CD8-positive, alpha-beta memory T cell (primary cell): ENCODE data around the gene RGS14. TPM values are rescaled to one million over a fixed set of nuclear protein-coding genes. Genes with fewer than 3 reads are reported as not detected.

Source experiments
- CTCF ChIA-PET: fragments of 350-600 bp; sonication (Branson Sonifier 250); formaldehyde crosslinking; loops from one replicate; lab custom pipeline; 2021; ENCODE audit warnings: antibody characterized with exemption; lab: Charles Lee
- POLR2A ChIA-PET: fragments of 350-600 bp; sonication (Branson Sonifier 250); formaldehyde crosslinking; loops from one replicate; lab custom pipeline; 2021; ENCODE audit warnings: antibody characterized with exemption; lab: Charles Lee
- DNase-seq, 5 donors: peaks; one replicate each; pipeline versions ENCODE4 v3.0.0 to v3.0.0-alpha.2; 2020 to 2022; ENCODE audit warnings: mixed read lengths in 1 of 5
- H3K27ac ChIP-seq: one replicate; pipeline ENCODE4 v1.7.0; 2013; ENCODE audit warnings: low read depth, mild to moderate bottlenecking, low read length, moderate library complexity
- H3K27me3 ChIP-seq: 2 replicates; pipeline ENCODE4 v1.7.0; 2013; ENCODE audit warnings: low read length, mild to moderate bottlenecking; ENCODE audit not compliant: insufficient read depth, poor library complexity, severe bottlenecking
- H3K36me3 ChIP-seq: 2 replicates; pipeline ENCODE4 v1.7.0; 2013; ENCODE audit warnings: mild to moderate bottlenecking, low read length, moderate library complexity; ENCODE audit not compliant: insufficient read depth
- H3K4me1 ChIP-seq: 2 replicates; pipeline ENCODE4 v1.7.0; 2013; ENCODE audit warnings: mild to moderate bottlenecking, low read length, moderate library complexity; ENCODE audit not compliant: insufficient read depth
- H3K4me3 ChIP-seq: 2 replicates; pipeline ENCODE4 v1.7.0; 2013; ENCODE audit warnings: mild to moderate bottlenecking, low read length
- H3K9me3 ChIP-seq: 2 replicates; pipeline ENCODE4 v1.7.0; 2013; ENCODE audit warnings: mild to moderate bottlenecking, low read length
- H3K27ac Mint-ChIP-seq, 8 donors: one replicate each; pipeline ENCODE4 v1.8.0; 2020 to 2021; ENCODE audit warnings: mixed read lengths in 8 of 8, mild to moderate bottlenecking in 6 of 8, inconsistent platforms in 3 of 8, moderate library complexity in 3 of 8
- H3K27me3 Mint-ChIP-seq, 2 donors: one replicate each; pipeline ENCODE4 v1.8.0; 2020 to 2021; ENCODE audit warnings: mixed read lengths in 2 of 2, mild to moderate bottlenecking in 1 of 2, moderate library complexity in 1 of 2
- H3K36me3 Mint-ChIP-seq, 3 donors: one replicate each; pipeline ENCODE4 v1.8.0; 2020 to 2021; ENCODE audit warnings: mixed read lengths in 3 of 3, inconsistent platforms in 1 of 3, mild to moderate bottlenecking in 1 of 3
- H3K4me1 Mint-ChIP-seq, 3 donors: one replicate each; pipeline ENCODE4 v1.8.0; 2020 to 2021; ENCODE audit warnings: mixed read lengths in 3 of 3, inconsistent platforms in 1 of 3, mild to moderate bottlenecking in 1 of 3
- H3K4me3 Mint-ChIP-seq, 7 donors: one replicate each; pipeline ENCODE4 v1.8.0; 2020 to 2021; ENCODE audit warnings: mixed read lengths in 7 of 7, mild to moderate bottlenecking in 6 of 7, moderate library complexity in 4 of 7, inconsistent platforms in 2 of 7
- H3K9me3 Mint-ChIP-seq, 5 donors: one replicate each; pipeline ENCODE4 v1.8.0; 2020 to 2022; ENCODE audit warnings: mixed read lengths in 5 of 5, mild to moderate bottlenecking in 3 of 5, moderate library complexity in 2 of 5, inconsistent platforms in 1 of 5
- polyA plus RNA-seq: library from polyadenylated mRNA; unstranded; fragments of 300-500 nt; fragmentation: Illumina TruSeq; gene quantifications from one replicate; pipeline ENCODE4 v1.2.3, GENCODE V29; 2021
- total RNA-seq, 2 experiments: library from RNA; stranded (reverse); gene quantifications; one replicate each; pipeline ENCODE4 v1.2.3, GENCODE V29; 2021

Gene RGS14
- total and polyA plus RNA-seq, 3 experiments from 2014 or later: 60.5 to 83.5 (median 61.9) TPM

DNA sequence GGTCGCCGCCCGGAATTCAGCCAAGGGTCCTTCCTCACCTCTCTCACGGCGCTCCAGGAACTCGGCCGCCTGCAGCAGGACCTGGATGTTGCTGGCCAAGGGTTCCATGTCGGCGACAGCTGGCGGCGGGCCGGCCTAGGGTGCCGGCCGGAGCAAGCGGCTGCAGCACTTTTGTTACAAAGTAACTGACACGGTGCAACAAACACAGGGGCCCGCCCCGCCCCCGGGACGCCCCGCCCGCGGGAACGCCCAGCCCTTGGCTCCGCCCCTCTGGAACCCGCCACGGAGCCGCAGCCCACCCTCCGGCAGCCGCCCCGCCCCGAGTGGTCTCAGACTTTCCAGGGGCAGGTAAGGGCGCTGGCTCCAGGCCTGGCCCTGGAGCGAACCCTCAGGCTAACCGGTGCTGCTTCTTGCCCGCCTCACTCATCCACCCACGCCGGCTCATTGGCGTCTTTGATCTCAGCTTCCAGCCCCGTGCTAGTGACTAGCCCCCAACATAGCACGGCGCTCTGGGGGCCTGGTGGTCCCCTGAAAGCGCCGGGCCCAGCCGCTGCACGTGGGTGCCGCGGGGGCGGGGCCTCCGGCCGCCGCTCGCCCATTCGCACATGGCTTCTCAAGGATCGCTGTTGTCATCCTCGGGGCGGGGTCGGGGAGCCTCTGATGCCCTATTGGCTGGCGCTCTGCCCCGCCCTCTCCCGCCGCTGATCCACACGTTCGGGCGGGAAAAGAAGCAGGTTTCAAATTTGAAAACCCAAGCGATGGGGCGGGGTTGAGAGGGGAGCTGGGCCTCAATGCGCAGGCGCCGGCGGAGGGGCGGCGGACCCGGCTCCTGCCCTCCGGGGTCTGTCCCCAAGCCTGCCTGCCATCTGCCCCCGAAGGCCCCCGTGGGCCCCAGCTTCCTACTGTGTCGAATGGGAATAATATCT is 45.7 kb upstream of the RGS14 start, which contains the start of gene MXD3:
TSS of gene MXD3 (minus strand) at position 176 of the 926 bp plus-strand sequence. CDS start at position 108, 68 bp downstream.
- Histone ChIP-seq H3K4me3 (peak within 1 kb of the TSS; percentile 70), H3K4me1 (peaks cover 20% of the 10 kb centered on the region), H3K9me3 (no peaks in the 10 kb centered on the region), H3K36me3 (peaks cover 2% of the 10 kb centered on the region), H3K27me3 (no peaks in the 10 kb centered on the region), H3K27ac (peak within 1 kb of the TSS; percentile 51)
- Mint-ChIP-seq H3K36me3 (peaks cover under 1 to 2% (median 2%) of the 10 kb centered on the region in 3 donors), H3K27me3 (peaks cover 0 to 2% of the 10 kb centered on the region in 2 donors), H3K9me3 (no peaks in the 10 kb centered on the region), H3K27ac (peak within 1 kb of the TSS; percentile 32 to 84 (median 57)), H3K4me1 (peaks cover 29 to 43% (median 30%) of the 10 kb centered on the region in 3 donors), H3K4me3 (peak within 1 kb of the TSS; percentile 70 to 92 (median 78))
- ChIA-PET POLR2A (interaction anchor here (0.7 to 1.2 kb wide), 4 partner anchors 8 to 144 kb away, joined by 3 to 5 read pairs (median 4); partner anchors contain the start of genes GRK6, PRELID1 and RAB24), CTCF (interaction anchor here (1.0 to 3.5 kb wide), 9 partner anchors 14 to 199 kb away, joined by 3 to 28 read pairs (median 5); no protein-coding TSS in a partner anchor)
- DNase-seq: peak; percentile 92 to 96 (median 94)

DNA sequence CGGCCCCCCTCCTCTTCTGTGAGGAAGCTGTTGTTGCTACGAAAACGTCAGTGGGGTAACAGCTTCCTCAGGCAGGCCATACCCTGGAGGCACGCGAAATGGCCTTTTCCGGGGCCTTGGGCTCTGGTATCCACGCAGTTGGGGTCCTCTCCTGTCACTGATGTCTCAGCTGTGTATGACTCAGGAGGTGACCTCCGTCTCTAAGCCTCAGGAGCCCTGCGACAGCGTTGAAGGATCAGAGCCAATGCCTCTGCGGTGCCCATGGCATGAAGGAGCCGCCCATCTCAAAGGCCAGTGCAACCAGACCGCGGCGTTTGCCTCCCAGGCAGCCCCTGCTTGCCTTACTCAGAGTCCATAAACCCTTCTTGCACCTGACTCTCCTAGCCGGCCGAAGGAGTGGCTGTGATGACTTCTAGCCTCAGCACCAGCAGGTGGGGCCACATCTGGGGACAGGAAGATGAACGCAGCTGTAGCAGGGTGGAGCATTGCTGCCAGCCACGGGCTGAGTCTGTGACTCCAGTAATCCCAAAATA is 45.0 kb upstream of the RGS14 start:
- no peaks in the 10 kb centered on the region for H3K9me3 Mint-ChIP-seq
- DNase-seq: peak in 1 of 5 donors; percentile 52

DNA sequence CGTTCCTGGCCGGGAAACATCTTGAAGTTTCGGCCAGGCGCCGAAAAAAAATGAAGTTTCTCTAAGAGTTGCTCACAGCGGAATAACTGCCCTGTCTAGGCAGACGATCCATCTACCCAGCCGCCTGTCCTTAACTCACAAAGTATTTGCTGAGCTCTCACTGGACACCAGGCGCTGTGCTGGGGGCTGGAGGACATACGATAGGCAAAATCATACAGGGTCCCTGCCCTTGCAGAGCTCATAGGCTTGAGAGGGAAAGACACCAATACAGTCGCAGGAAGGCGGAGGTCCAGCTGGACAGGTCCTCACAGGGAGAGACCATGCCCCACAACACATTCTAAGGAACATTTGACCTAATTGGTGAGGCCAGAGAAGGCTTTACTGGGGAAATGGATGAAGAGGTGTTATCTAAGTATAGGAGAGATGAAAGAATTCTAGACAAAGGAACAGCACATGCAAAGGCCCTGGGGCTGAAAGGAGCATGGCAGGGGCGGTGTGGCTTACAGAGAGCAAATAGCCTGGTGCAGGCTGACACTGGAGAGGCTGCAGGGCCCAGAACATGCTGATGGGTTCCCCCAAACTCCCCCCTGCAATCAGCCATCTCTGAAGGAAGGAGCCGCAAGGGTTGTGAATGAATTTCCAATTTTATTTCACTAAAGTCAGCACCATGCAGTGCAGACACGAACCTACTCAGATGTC is 44.0 kb upstream of the RGS14 start:
- H3K27me3 Mint-ChIP-seq: peaks cover 0 to 5% of the 10 kb centered on the region in 2 donors
- H3K4me1 Mint-ChIP-seq: peaks cover 33 to 46% (median 34%) of the 10 kb centered on the region in 3 donors
- ChIA-PET CTCF (interaction anchor here (0.6 to 2.3 kb wide), 6 partner anchors 43 to 188 kb away, joined by 3 to 11 read pairs (median 3); no protein-coding TSS in a partner anchor), POLR2A (interaction anchor here (0.7 to 1.1 kb wide), 2 partner anchors 10 to 109 kb away, joined by 4 to 5 read pairs; partner anchors contain the start of genes PRELID1 and RAB24)
- peaks cover 0 to 1% (median 0%) of the 10 kb centered on the region in 5 donors for H3K9me3 Mint-ChIP-seq
- peaks cover 0 to 5% (median 3%) of the 10 kb centered on the region in 3 donors for H3K36me3 Mint-ChIP-seq
- Histone ChIP-seq H3K27ac (no peak overlapping the region), H3K9me3 (no peaks in the 10 kb centered on the region), H3K4me3 (no peak overlapping the region), H3K36me3 (no peaks in the 10 kb centered on the region), H3K4me1 (peaks cover 24% of the 10 kb centered on the region), H3K27me3 (no peaks in the 10 kb centered on the region)
- peak overlapping the region in 1 of 8 donors; percentile 44 for H3K27ac Mint-ChIP-seq
- no peak for DNase-seq
- no peak overlapping the region for H3K4me3 Mint-ChIP-seq

More for the DNA sequence above, 45.0 kb upstream of the RGS14 start:
- peaks cover 28 to 41% (median 29%) of the 10 kb centered on the region in 3 donors for H3K4me1 Mint-ChIP-seq
- ChIA-PET CTCF (interaction anchor here (0.6 to 2.3 kb wide), 9 partner anchors 15 to 200 kb away, joined by 3 to 11 read pairs (median 3); no protein-coding TSS in a partner anchor), POLR2A (interaction anchor here (0.7 to 1.2 kb wide), 4 partner anchors 9 to 143 kb away, joined by 3 to 5 read pairs (median 4); partner anchors contain the start of genes GRK6, PRELID1 and RAB24)
- peaks cover 0 to 4% of the 10 kb centered on the region in 2 donors for H3K27me3 Mint-ChIP-seq
- peak overlapping the region; percentile 56 to 92 (median 73) for H3K4me3 Mint-ChIP-seq
- H3K36me3 Mint-ChIP-seq: peaks cover 0 to 3% (median 2%) of the 10 kb centered on the region in 3 donors
- H3K27ac Mint-ChIP-seq: peak overlapping the region in 7 of 8 donors; percentile 32 to 75 (median 46)
- Histone ChIP-seq H3K4me1 (peaks cover 20% of the 10 kb centered on the region), H3K9me3 (no peaks in the 10 kb centered on the region), H3K4me3 (peak overlapping the region; percentile 70), H3K36me3 (no peaks in the 10 kb centered on the region), H3K27ac (peak overlapping the region; percentile 20), H3K27me3 (no peaks in the 10 kb centered on the region)

DNA sequence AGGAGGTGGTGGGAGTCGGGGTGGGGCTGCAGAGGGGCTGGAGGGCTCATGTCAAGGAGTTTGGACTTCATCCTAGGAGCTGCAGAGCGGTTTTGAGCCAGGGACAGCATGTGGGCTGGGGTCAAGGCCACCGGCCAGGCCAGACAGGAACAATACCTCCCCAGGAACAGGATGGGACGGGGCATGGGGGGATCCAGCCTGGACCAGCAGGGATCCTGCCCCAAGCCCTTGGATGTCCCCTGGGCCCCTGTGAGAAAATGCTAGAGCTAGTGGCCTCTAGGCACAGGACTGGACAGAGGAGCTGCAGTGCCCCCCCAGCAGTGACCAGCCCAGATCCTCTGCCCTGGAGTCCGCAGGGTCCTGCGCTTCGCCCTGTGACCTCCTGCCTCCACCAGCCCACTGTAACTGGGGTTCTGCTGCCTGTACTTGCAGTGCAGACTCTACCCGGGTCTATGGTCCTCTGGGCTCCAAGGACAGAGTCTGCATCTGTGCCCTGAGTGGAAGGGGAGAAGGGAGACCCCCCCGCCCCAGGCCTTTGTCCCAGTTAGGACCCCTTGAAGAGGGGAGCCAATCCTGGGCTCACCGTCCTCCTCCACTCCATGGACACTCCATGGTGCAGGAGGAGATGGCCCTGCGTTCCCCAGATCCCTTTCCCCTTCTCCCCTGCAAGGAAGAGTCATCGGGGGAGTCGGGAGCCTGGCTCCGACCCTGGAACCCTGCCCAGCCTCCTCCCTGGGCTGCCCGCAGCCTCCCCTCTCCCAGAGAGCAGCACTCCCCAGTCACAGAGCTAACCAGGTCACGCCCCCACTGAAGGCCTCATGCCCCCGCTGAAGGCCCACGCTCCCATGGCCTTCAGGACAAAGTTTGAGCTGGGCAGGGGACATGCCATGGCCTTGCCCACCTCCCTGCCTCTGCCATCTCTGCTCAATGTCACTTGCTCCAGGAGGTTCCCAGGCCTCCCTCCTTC is 43.1 kb upstream of the RGS14 start:
- Histone ChIP-seq H3K4me1 (peaks cover 24% of the 10 kb centered on the region), H3K9me3 (no peaks in the 10 kb centered on the region), H3K27me3 (no peaks in the 10 kb centered on the region), H3K27ac (no peak overlapping the region), H3K36me3 (no peaks in the 10 kb centered on the region), H3K4me3 (no peak overlapping the region)
- no peak for DNase-seq
- ChIA-PET POLR2A (no interaction called here), CTCF (interaction anchor here (1.0 to 5.3 kb wide), 4 partner anchors 56 to 187 kb away, joined by 3 to 55 read pairs (median 8); partner anchors contain the start of gene PFN3)
- Mint-ChIP-seq H3K36me3 (peaks cover 2 to 9% (median 3%) of the 10 kb centered on the region in 3 donors), H3K27me3 (peaks cover 0 to 5% of the 10 kb centered on the region in 2 donors), H3K4me1 (peaks cover 27 to 42% (median 30%) of the 10 kb centered on the region in 3 donors), H3K4me3 (peak overlapping the region in 1 of 7 donors; percentile 75), H3K9me3 (peaks cover 0 to 1% (median 0%) of the 10 kb centered on the region in 5 donors), H3K27ac (peak overlapping the region in 2 of 8 donors; percentile 58 to 64)

DNA sequence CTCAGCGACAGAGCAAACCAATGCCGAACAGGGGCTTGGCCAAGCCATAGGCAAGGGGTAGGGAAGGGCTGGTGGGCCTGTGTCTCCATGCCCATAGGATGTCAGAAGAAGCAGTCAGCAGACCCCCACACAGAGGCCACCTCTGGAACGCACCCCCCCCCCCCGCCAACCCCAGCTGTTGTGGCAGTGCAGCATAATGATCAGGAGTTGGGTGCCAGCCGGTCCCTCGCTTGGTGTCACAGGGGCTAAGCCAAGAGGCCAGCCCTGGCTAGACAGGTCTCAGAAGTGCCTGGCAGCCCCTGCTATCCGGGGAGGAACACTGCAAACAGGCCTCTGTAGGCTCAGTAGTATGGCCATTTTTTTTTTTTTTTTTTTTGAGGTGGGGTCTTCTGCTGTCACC is 42.3 kb upstream of the RGS14 start:
- Histone ChIP-seq H3K4me3 (no peak overlapping the region), H3K9me3 (no peaks in the 10 kb centered on the region), H3K36me3 (no peaks in the 10 kb centered on the region), H3K4me1 (peaks cover 24% of the 10 kb centered on the region), H3K27ac (no peak overlapping the region), H3K27me3 (no peaks in the 10 kb centered on the region)
- POLR2A ChIA-PET: interaction anchor here (0.6 kb wide), 1 partner anchor 16 kb away, joined by 3 read pairs; no protein-coding TSS in a partner anchor
- no peak for DNase-seq
- CTCF ChIA-PET: interaction anchor here (1.0 to 5.3 kb wide), 5 partner anchors 13 to 186 kb away, joined by 3 to 55 read pairs (median 6); partner anchors contain the start of gene PFN3
- Mint-ChIP-seq H3K4me3 (no peak overlapping the region), H3K27me3 (peaks cover 0 to 5% of the 10 kb centered on the region in 2 donors), H3K27ac (peak overlapping the region in 3 of 8 donors; percentile 58 to 75 (median 64)), H3K9me3 (peaks cover 0 to 1% (median 0%) of the 10 kb centered on the region in 5 donors), H3K36me3 (peaks cover 4 to 11% (median 5%) of the 10 kb centered on the region in 3 donors), H3K4me1 (peaks cover 26 to 42% (median 31%) of the 10 kb centered on the region in 3 donors)

DNA sequence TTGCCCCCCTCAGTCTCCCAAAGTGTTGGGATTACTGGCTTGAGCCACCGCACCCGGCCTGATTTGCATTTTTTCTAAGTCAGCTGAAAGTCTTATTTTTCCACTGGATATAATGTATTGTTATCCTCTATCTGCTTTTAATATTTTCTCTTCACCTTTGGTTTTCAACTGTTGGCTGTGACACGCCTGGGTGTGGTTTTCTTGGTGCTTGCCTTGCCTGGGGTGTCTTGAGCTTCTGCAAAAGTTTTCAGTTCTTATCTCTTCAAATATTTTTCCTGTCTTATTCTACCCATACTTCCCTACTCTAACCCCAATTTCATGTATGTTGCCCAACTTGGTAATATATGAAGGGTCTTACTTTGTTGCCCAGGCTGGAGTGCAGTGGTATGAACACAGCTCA is 41.7 kb upstream of the RGS14 start:
- no peak for DNase-seq
- Histone ChIP-seq H3K4me1 (peaks cover 19% of the 10 kb centered on the region), H3K4me3 (no peak overlapping the region), H3K27me3 (no peaks in the 10 kb centered on the region), H3K27ac (no peak overlapping the region), H3K36me3 (no peaks in the 10 kb centered on the region), H3K9me3 (no peaks in the 10 kb centered on the region)
- H3K4me1 Mint-ChIP-seq: peaks cover 22 to 37% (median 26%) of the 10 kb centered on the region in 3 donors
- H3K4me3 Mint-ChIP-seq: peak overlapping the region in 1 of 7 donors; percentile 48
- peak overlapping the region in 2 of 8 donors; percentile 22 to 66 for H3K27ac Mint-ChIP-seq
- H3K9me3 Mint-ChIP-seq: peaks cover 0 to 1% (median 0%) of the 10 kb centered on the region in 5 donors
- POLR2A ChIA-PET: interaction anchor here (0.6 kb wide), 1 partner anchor 16 kb away, joined by 3 read pairs; no protein-coding TSS in a partner anchor
- H3K27me3 Mint-ChIP-seq: peaks cover 0 to 4% of the 10 kb centered on the region in 2 donors
- CTCF ChIA-PET: interaction anchor here (0.7 to 5.3 kb wide), 9 partner anchors 12 to 201 kb away, joined by 3 to 55 read pairs (median 5); partner anchors contain the start of gene PFN3
- H3K36me3 Mint-ChIP-seq: peaks cover 5 to 11% (median 5%) of the 10 kb centered on the region in 3 donors
